Gastrocnemius medialis (tissue), 4 donors: ENCODE results near the gene HOXA6.

Experiments used
- POLR2A ChIP-seq, 2 donors: fragments of 450-650 bp; IDR thresholded peaks; one replicate each; pipeline ENCODE4 v1.6.1; 2017; ENCODE audit warnings: antibody characterized with exemption in 2 of 2, mild to moderate bottlenecking in 2 of 2, moderate library complexity in 2 of 2
- TF ChIP-seq, protein P1 (sequence below), 5 experiments: fragments of 450-650 bp in 3 of 5; fragments of 200-600 bp in 2 of 5; sonication (generic) in 2 of 5; IDR thresholded peaks in 4 of 5; conservative IDR thresholded peaks in 1 of 5; 1 replicate in 4 of 5; 2 replicates in 1 of 5; pipeline ENCODE4 v1.5.1; 2016 to 2019; ENCODE audit warnings: antibody characterized with exemption in 5 of 5, mild to moderate bottlenecking in 3 of 5, moderate library complexity in 3 of 5

DNA sequence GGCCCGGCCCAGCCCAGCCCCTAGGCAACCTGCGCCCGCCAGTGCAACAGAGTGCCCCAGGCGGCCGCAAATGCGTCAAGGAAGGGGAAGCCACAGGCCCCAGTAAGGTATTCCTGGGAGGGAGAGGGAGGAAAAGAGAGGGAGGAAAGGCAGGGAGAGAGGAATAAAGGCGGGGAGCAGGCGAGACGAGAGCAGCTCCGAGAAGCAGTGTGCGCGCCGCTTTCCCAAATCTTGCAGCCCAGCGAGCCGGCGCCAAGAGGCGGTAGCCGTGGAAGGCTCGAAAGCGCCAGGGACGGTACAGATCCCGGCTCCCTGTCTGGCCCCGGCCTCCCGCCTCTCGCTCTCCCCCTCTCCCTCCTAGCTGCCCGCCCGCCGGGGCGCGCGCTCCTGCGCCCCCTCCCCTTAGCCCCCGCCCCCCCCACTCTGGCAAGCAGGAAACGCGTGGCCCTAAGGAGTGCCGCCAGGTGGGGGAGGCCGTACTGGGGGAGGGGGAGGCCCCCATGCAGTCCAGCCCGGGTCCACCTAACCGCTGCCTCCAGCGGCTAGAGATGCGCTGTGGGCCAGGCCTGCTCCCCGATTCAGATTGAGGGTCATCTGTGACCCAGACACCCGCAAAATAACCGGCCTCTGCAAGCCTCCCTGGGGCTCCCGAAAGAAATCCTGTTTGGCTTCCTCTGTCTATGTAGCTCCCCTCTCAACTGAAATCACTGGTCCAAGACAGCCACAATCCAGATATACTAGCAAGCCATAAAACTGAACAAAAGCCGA lies 22.3 kb upstream of the HOXA6 start:
- TF ChIP-seq, protein P1, sequence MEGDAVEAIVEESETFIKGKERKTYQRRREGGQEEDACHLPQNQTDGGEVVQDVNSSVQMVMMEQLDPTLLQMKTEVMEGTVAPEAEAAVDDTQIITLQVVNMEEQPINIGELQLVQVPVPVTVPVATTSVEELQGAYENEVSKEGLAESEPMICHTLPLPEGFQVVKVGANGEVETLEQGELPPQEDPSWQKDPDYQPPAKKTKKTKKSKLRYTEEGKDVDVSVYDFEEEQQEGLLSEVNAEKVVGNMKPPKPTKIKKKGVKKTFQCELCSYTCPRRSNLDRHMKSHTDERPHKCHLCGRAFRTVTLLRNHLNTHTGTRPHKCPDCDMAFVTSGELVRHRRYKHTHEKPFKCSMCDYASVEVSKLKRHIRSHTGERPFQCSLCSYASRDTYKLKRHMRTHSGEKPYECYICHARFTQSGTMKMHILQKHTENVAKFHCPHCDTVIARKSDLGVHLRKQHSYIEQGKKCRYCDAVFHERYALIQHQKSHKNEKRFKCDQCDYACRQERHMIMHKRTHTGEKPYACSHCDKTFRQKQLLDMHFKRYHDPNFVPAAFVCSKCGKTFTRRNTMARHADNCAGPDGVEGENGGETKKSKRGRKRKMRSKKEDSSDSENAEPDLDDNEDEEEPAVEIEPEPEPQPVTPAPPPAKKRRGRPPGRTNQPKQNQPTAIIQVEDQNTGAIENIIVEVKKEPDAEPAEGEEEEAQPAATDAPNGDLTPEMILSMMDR (IDR thresholded peaks at IDR 0.05 in 4 of 5, conservative IDR thresholded peaks at IDR 0.05 in 1 of 5): no peak
- no peak for TF ChIP-seq POLR2A (IDR thresholded peaks at IDR 0.05)
